Transverse colon (tissue), 4 donors: ENCODE measurements around the gene AHSG. TPM values are rescaled to one million over a fixed set of nuclear protein-coding genes. Genes with fewer than 3 reads are reported as not detected.
A peak's percentile ranks its signal among the peaks of the same experiment; 100 is the strongest.

ENCODE experiments used
- DNase-seq: peaks from one replicate; pipeline ENCODE4 v3.0.0-alpha.2; 2019
- H3K27ac ChIP-seq, 4 donors: fragments of 200-600 bp; sonication (generic); 2 replicates each; pipeline ENCODE4 v1.5.1; 2016 to 2018; ENCODE audit warnings: inconsistent platforms in 4 of 4
- H3K27me3 ChIP-seq: fragments of 200-600 bp; sonication (generic); 2 replicates; pipeline ENCODE4 v1.5.1; 2017; ENCODE audit warnings: inconsistent platforms
- H3K36me3 ChIP-seq, 4 donors: fragments of 200-600 bp; sonication (generic); 2 replicates each; pipeline ENCODE4 v1.5.1; 2017 to 2019; ENCODE audit warnings: inconsistent platforms in 4 of 4
- H3K4me1 ChIP-seq, 4 donors: fragments of 200-600 bp; sonication (generic); 2 replicates each; pipeline ENCODE4 v1.5.1; 2017 to 2020; ENCODE audit warnings: inconsistent platforms in 4 of 4
- H3K4me3 ChIP-seq, 4 donors: fragments of 200-600 bp; sonication (generic); 1 replicate in 1 of 4; 2 replicates in 3 of 4; pipeline versions ENCODE4 v1.5.1 to v1.6.1; 2017 to 2019; ENCODE audit warnings: inconsistent platforms in 4 of 4
- H3K9me3 ChIP-seq, 2 donors: fragments of 200-600 bp; sonication (generic); 2 replicates each; pipeline ENCODE4 v1.5.1; 2017 to 2019; ENCODE audit warnings: inconsistent platforms in 2 of 2
- EP300 ChIP-seq: sonication (generic); formaldehyde crosslinking; IDR thresholded peaks from one replicate; pipeline ENCODE4 v1.6.1; 2017; ENCODE audit warnings: antibody characterized with exemption, low read depth
- POLR2A ChIP-seq: fragments of 450-650 bp; IDR thresholded peaks from one replicate; pipeline ENCODE4 v1.6.1; 2016; ENCODE audit warnings: antibody characterized with exemption, mild to moderate bottlenecking, moderate library complexity
- POLR2AphosphoS5 ChIP-seq, 3 donors: sonication (generic); formaldehyde crosslinking; IDR thresholded peaks; one replicate each; pipeline ENCODE4 v1.6.1; 2016; ENCODE audit warnings: antibody characterized with exemption in 3 of 3
- WGBS, 2 donors: methylation state at CpG; one replicate each; pipeline ENCODE4 v1.1.5; 2018; ENCODE audit warnings: low coverage in 1 of 2; 5-methylcytosine and 5-hydroxymethylcytosine counted together
- in situ Hi-C, 4 donors: fragments of 200-750 bp; cut with MboI; loops; one replicate each; pipeline versions ENCODE4 v1.15.0 to v1.15.1; 2017; ENCODE audit warnings: low sequenced_read_pairs in 3 of 4, low pct_ligation_motif_present in 1 of 4, low pct_unique_long_range_greater_than_20kb in 1 of 4
- intact Hi-C: fragments of 100-400 bp; cut with DNase I; formaldehyde crosslinking; loops from one replicate; pipeline ENCODE4 v1.15.1; 2023; ENCODE audit warnings: low total_unique reads
- total RNA-seq, 4 donors: library from RNA; depleted of rRNA; stranded (reverse); fragments of >200 nt; gene quantifications; one replicate each; pipeline ENCODE4 v1.1.0, GENCODE V29; 2016
- TF ChIP-seq, protein P1 (sequence below), 5 experiments: fragments of 200-600 bp in 3 of 5; fragments of 450-650 bp in 2 of 5; sonication (generic) in 3 of 5; IDR thresholded peaks; 1 replicate in 2 of 5; 2 replicates in 3 of 5; pipeline ENCODE4 v1.5.1; 2016 to 2017; ENCODE audit warnings: antibody characterized with exemption in 5 of 5, inconsistent platforms in 3 of 5, mild to moderate bottlenecking in 2 of 5, moderate library complexity in 1 of 5

AHSG gene
- total RNA-seq, 4 donors from 2014 or later, result not detected

GRCh38 chr3:186617036-186617946 is 4.4 kb downstream of the AHSG start:
- H3K27me3 ChIP-seq, result peaks cover 25% of the 10 kb centered on the region
- peak; percentile 84 for DNase-seq
- no peaks in the 10 kb centered on the region for H3K36me3 ChIP-seq
- H3K4me1 ChIP-seq, result peaks cover 0 to 11% (median 4%) of the 10 kb centered on the region in 4 donors
- in situ Hi-C loops, result loop anchor here (10.0 to 25.0 kb wide), 3 partner anchors 195 to 545 kb away; partner anchors contain the start of gene RFC4 (in 2 of the 4)
- intact Hi-C loops, result loop anchor here (5.0 to 10.0 kb wide), 2 partner anchors 205 to 632 kb away; no protein-coding TSS in a partner anchor
- no peaks in the 10 kb centered on the region for H3K9me3 ChIP-seq
- TF ChIP-seq POLR2AphosphoS5 (IDR thresholded peaks at IDR 0.05), result no peak
- TF ChIP-seq, protein P1, sequence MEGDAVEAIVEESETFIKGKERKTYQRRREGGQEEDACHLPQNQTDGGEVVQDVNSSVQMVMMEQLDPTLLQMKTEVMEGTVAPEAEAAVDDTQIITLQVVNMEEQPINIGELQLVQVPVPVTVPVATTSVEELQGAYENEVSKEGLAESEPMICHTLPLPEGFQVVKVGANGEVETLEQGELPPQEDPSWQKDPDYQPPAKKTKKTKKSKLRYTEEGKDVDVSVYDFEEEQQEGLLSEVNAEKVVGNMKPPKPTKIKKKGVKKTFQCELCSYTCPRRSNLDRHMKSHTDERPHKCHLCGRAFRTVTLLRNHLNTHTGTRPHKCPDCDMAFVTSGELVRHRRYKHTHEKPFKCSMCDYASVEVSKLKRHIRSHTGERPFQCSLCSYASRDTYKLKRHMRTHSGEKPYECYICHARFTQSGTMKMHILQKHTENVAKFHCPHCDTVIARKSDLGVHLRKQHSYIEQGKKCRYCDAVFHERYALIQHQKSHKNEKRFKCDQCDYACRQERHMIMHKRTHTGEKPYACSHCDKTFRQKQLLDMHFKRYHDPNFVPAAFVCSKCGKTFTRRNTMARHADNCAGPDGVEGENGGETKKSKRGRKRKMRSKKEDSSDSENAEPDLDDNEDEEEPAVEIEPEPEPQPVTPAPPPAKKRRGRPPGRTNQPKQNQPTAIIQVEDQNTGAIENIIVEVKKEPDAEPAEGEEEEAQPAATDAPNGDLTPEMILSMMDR (IDR thresholded peaks at IDR 0.05), result peak; percentile 81 to 86 (median 84)
- no peak overlapping the region for H3K4me3 ChIP-seq
- 26 to 28% methylated on average over 7 to 26 of the region's 31 CpGs for WGBS, 2 donors
- H3K27ac ChIP-seq, result no peak overlapping the region

DNA sequence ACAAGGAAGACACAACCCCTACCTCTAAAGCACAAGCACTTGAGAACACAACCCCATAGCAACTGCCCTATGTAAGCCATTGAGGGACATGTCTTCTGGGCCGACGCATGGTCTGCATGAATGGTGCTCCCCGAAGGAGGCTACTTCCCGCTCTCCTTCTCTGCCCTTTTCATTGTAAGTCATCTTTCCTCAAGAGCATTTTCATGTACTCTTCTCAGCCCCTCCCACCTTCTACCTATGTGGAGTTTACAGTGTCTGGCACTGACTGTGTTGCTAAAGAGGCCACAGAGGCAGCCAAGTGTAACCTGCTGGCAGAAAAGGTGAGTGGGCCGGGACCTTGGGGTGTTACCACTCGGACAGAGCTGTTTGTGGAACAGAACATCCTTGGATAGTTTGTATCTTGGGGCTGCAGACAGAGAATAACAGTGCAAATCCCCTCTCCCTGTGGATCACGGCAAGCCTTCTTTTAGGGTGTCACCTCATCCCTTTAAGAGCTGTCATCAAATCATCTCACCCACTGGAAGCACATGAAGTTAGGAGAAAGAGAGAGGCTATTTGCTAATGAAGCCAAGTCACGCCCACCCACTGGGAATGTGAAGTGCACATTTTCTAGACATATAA is 5.6 kb downstream of the AHSG start:
- intact Hi-C loops (loop anchor here (5.0 to 10.0 kb wide), 2 partner anchors 204 to 634 kb away; no protein-coding TSS in a partner anchor), in situ Hi-C loops (loop anchor here (10.0 to 25.0 kb wide), 3 partner anchors 194 to 544 kb away; partner anchors contain the start of gene RFC4 (in 2 of the 4))
- Histone ChIP-seq H3K27ac (no peak overlapping the region), H3K4me1 (peaks cover 0 to 11% (median 4%) of the 10 kb centered on the region in 4 donors), H3K27me3 (peaks cover 25% of the 10 kb centered on the region), H3K4me3 (no peak overlapping the region), H3K9me3 (no peaks in the 10 kb centered on the region), H3K36me3 (no peaks in the 10 kb centered on the region)
- no peak for TF ChIP-seq POLR2A
- TF ChIP-seq EP300, result no peak
- TF ChIP-seq, protein P1 (IDR thresholded peaks at IDR 0.05), result no peak
- no peak for TF ChIP-seq POLR2AphosphoS5 (IDR thresholded peaks at IDR 0.05)
- 81 to 86% methylated on average over 5 to 8 of the region's 8 CpGs for WGBS, 2 donors
- DNase-seq, result no peak

DNA sequence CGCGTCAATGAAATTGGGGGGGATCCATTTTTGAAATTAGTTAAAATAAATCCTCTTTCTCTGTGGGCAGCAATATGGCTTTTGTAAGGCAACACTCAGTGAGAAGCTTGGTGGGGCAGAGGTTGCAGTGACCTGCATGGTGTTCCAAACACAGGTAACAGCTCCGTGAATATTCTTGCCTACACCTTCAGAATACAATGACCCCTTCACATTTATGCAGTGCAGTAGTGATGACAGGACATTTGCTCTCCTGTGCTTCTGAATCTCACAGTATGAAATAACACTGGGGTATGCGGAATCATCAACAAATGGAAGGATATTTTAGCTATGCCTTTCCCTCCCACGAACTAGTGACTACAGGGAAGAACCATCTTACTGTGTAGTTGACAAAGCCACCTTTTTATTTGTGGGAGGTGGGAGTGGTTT is 6.9 kb downstream of the AHSG start:
- TF ChIP-seq EP300 (no peak), POLR2A (no peak), POLR2AphosphoS5 (IDR thresholded peaks at IDR 0.05) (no peak)
- TF ChIP-seq, protein P1 (IDR thresholded peaks at IDR 0.05), result no peak
- Histone ChIP-seq H3K9me3 (no peaks in the 10 kb centered on the region), H3K36me3 (no peaks in the 10 kb centered on the region), H3K27me3 (peaks cover 16% of the 10 kb centered on the region), H3K4me1 (peaks cover 0 to 11% (median 4%) of the 10 kb centered on the region in 4 donors), H3K27ac (no peak overlapping the region), H3K4me3 (no peak overlapping the region)
- DNase-seq, result no peak
- intact Hi-C loops (loop anchor here (5.0 to 10.0 kb wide), 2 partner anchors 203 to 635 kb away; no protein-coding TSS in a partner anchor), in situ Hi-C loops (loop anchor here (10.0 to 25.0 kb wide), 3 partner anchors 193 to 543 kb away; partner anchors contain the start of gene RFC4 (in 2 of the 4))
- WGBS, 2 donors, result 88 to 90% methylated on average over 3 to 5 of the region's 5 CpGs
